HG03025 (cell line): ENCODE data around the gene SLC18A3.

Experiments
- ATAC-seq: cut with Tn5 transposase; IDR thresholded peaks from one replicate; pipeline ENCODE4 v1.9.1; 2021; ENCODE audit warnings: mild to moderate bottlenecking, moderate library complexity; ENCODE audit not compliant: unreplicated experiment, low FRiP score

Gene SLC18A3

DNA sequence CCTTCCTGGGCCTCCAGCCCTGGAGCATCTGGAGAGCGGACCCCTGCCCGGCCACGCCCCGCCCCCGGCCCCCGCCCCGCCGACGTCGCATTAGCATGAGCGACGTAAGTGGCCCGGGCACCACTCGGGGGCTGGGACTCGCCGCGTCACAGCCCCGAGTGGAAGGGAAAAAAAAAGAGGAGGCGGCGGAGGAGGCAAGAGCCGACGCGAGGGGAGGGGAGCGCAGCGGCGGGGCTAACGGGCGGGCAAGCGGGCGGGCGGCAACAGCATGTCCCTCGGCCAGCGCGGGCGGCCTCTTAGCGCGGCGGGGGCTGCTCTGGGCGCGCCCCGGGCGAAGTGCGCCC is at the start of gene SLC18A3:
Gene SLC18A3, plus strand, starts transcription at position 197 of the 344 bp plus-strand sequence. CDS start 431 bp downstream, outside the sequence.
- no peak for ATAC-seq

DNA sequence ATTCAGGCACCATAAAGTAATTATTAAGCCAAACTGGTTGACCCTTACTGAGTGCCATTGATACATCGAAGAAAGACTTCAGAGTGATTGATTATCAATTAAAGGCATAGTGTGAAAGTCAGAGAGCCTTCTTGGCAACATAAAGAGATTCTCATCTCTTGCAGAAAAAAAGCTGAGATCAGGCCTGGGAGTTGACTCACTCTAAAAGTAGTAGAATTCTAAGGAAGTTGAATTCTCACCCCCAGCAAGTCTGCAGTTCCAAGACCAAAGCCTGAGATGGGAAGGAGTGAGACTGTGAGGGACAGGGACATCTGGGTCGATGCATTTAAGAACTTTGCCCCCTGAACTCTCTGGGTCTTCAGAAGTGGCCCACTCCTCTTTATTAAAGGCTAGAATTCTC is 49.6 kb upstream of the SLC18A3 start:
- no peak for ATAC-seq

DNA sequence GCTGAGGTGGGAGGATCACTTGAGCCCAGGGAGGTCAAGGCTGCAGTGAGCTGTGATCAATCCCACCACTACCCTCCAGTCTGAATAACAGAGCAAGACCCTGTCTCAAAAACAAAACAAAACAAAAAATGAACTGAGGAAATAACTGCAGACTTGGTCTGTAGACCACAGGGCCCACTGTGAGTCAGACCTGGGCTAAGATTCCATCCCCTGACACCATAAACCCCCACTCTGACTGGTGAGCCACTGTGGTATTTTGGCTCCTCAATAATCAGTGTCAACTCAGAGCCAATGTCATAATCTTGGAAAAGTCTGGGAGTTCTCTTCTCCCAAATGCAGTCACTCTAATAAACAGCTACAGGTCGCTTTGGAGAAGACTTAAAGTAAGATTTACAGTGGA is 47.2 kb upstream of the SLC18A3 start:
- no peak for ATAC-seq

DNA sequence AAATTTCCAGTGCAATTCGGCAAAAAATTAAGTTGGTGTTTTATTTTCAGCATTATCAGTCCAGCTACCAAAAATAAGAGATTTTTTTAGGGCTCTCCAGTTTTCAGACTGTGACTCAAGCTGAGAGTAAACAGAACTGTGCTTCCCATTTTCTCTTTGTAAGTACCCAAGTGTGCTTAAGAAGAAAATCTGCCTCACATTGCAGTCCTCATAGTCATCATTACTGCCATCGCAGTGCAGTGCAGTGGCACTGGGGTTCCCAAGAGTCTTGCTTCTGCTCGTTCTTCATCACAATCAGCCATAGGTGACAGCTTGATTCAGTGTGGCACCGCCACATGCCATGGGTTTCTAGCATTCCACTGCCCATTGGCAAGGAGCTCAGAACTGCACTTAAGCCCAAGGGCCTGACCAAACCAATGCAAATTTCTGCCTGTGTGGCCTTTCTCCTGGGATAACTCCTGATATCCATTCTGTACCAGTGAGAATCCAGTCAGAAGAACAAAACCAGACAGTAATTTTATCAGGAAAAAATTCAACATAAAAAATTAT is 45.6 kb upstream of the SLC18A3 start:
- no peak for ATAC-seq

DNA sequence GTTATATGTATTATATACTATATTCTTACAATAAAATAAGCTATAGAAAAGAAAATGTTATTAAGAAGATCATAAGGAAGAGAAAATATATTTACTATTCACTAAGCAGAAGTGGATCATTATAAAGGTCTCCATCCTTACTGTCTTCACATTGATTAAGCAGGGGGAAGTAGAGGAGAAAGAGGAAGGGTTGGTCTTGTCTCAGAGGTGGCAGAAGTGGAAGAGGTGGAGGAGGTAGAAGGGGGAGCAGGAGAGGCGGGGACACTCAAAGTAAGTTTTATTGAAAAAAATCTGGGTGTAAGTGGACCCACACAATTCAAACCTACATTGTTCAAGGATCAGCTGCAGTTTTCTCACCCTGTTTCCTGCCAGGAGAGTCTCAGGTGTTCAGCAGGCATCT is 42.3 kb upstream of the SLC18A3 start:
- peak; percentile 37 for ATAC-seq

DNA sequence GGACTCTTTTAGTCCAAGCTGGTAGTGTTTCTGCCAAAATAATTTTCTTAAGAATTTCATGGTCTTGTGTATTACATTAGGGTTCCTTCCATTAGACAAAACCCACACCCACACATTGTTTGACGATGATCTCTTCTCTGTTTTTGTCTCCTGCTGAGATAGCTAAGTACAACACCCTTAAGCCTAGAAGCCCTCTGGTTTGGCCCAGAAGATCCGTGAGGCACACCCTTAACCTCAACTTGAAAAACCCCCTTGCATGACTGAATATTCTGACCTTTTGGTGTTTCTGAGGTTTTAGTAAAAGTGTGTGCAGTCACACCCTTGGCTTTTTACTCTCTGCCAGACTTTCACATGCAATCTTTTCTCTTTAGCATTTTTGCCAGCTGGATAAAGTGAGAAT is 41.9 kb upstream of the SLC18A3 start:
- peak; percentile 70 for ATAC-seq

DNA sequence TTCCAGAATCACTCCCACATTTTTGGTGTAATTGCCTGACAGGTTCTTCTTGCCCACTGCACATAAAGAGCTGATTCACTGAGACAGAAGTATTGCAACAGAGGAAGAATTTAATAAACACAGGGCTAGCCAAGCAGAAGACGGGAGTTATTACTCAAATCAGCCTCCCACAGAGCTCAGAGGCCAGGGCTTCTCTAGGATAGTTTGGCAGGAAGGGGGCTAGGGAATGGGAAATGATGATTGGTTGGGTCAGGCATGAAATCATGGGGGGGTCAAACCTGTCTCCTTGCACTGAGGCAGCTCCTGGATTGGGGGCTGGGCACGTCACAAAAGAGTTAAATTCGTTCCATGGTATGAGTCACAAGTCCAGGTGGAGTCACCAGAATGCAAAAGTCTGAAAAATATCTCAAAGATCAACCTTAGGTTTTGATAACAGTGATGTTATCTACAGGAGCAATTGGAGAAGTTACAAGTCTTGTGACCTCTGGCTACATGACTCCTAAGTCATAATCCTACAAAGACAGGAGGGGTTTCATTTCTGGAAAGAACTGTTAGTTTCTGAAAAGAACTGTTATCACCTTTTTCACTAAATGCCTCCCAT is 41.0 kb upstream of the SLC18A3 start:
- no peak for ATAC-seq

DNA sequence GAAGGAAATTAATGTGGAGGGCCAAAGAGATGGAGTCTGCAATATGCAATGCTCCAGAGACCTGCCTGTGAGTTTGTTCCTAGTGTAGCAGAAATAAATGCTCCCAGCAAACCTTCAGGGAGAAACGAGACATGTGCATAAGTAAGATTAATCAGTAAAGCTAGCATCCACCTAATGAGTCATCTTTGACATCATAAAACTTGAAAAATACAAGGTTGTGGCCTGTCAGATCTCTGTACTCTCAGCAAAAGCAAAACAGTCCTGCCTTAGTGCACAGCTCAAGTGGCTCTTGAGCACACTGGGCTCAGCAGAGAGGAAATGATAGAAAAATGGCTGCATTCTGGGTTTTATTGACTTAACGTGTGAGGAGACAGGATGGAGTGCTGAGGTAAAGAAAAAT is 38.7 kb upstream of the SLC18A3 start:
- ATAC-seq = no peak

DNA sequence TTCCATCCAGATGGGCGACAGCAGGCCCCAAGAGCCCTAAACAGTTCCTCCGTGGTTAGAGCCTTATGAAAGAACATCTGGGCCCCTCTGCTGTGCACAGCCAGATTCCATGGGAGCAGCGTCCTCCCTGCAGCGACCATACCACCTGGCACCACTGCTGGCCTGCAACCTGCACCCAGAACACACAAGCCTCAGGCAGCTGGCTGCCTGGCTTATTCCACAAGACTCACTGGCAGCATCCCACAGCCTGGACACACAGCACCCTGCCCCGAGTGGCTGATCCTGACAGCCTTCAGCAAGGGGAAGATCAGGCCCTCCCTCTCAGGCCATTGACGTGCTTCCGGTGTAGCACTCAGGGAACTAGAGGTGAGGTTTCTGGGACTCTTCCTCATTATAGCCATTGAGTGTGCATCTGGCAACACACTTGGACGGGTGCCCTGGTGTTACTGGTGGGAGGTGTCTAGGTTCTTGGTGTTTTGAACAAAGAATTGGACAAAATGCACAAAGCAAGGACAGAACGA is 37.5 kb upstream of the SLC18A3 start:
- no peak for ATAC-seq

DNA sequence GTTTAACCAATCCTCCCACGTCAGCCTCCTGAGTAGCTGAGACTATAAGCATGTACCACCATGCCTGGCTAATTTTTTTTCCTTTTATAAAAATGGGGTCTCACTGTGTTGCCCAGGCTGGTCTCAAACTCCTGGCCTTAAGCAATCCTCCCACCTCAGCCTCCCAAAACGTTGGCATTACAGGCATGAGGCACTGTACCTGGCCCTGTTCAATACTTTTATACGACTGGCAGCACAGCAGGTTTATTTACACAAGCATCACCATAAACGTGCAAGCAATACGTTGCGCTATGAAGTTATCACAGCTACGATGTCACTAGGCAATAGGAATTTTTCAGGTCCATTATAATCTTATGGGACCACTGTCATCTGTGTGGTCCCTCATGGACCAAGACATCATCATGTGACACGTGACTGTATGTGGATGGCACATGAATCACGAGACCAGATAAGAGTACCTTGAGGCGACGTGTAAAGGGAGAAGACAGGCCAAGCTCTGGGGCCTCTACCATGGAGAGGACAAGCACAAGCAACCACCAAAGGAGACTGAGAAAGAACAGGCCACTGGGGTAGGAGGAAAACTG is 34.5 kb upstream of the SLC18A3 start:
- ATAC-seq = no peak

DNA sequence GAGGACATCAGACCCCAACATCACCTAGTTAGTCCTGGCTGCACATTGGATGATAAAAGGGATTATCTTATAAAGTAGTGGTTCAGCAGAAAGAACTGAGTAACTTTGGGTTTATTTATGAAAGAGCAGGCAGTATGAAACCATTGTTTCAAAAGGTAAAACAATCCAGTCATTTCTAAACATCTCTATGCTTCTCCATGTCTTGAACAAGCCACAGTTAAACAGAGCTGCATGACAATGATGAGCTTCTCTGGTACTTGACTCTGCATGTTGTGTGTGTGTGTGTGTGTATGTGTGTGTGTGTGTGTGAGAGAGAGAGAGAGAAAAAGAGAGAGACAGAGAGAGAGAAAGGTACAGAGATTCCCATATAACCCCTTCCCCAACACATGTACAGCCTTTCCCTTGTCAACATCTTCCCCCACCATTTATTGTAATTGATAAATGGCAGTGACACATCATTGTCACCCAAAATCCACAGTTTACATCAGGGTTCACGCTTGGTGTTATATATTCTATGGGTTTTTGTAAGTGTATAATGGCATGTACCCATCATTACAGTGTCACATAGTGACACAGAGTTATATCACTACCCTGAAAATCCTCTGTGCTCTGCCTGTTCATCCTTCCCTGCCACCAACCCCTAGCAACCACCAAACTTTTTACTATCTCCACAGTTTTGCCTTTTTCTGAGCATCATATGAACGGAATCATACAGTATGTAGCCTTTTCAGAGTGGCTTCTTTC is 32.8 kb upstream of the SLC18A3 start:
- no peak for ATAC-seq

DNA sequence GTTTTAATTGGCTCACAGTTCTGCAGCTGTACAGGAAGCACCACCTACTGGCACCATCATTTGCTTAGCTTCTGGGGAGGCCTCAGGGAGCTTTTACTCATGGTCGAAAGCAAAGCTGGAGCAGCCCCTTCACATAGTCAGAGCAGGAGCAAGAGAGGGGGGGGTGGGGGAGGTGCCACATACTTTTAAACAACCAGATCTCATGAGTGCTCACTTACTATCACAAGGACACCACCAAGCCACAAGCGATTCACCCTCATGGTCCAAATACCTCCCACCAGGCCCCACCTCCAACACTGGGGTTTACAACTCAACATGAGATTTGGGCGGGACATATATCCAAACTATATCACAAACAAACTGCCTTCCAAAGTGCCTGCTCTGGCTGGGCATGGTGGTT is 31.7 kb upstream of the SLC18A3 start:
- ATAC-seq = no peak

DNA sequence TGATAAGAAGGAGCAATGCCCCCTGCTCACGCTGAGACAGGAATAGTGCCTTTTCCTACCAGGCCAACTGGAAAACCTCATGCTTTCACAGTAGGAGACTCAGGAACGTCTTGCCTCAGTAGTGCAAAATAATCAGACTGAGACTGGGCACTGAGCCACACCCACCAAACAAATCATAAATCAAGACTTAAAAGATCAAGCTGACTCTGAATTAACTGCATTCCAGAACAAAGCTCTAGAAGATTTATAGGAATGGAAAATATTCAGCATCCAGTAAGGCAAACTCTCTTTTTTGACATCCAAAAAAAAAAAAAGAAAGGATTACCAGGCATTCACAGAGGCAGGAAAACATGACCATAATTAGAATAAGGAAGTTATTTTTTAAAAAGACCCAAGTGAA is 30.5 kb upstream of the SLC18A3 start:
- no peak for ATAC-seq

DNA sequence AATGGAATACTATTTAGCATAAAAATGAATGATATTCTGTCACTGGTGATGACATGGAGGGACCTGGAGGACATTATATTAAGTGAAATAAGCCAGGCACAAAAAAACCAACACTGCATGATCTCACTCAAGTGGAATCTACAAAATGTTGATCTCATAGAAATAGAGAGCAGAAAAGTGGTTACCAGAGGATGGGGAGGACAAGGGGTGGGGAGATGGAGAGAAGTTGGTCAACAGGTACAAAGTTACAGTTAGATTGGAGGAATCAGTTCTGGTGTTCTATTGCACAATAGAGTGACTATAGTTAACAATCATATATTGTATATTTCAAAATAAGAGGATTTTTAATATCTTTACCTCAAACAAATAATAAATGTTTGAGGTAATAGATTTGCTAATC is 24.7 kb upstream of the SLC18A3 start:
- no peak for ATAC-seq

DNA sequence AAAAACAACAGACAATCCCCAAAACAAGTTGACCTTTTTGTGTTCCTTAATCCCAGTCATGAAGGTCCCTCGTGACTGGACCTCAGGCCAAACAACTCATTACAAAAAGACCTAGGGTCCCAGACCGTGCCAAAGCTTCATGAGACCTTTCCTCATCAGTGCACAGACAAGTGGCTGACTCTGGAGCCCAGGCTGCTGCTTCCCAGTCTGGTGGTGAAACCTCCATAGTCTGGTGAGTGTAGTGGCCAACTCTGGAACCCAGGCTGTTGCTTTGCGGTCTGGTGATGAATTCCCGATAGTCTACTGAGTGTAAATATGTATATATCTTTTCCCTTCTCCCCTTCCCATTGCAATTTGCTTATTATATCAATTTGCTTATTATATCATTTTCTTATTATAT is 22.1 kb upstream of the SLC18A3 start:
- ATAC-seq = no peak

DNA sequence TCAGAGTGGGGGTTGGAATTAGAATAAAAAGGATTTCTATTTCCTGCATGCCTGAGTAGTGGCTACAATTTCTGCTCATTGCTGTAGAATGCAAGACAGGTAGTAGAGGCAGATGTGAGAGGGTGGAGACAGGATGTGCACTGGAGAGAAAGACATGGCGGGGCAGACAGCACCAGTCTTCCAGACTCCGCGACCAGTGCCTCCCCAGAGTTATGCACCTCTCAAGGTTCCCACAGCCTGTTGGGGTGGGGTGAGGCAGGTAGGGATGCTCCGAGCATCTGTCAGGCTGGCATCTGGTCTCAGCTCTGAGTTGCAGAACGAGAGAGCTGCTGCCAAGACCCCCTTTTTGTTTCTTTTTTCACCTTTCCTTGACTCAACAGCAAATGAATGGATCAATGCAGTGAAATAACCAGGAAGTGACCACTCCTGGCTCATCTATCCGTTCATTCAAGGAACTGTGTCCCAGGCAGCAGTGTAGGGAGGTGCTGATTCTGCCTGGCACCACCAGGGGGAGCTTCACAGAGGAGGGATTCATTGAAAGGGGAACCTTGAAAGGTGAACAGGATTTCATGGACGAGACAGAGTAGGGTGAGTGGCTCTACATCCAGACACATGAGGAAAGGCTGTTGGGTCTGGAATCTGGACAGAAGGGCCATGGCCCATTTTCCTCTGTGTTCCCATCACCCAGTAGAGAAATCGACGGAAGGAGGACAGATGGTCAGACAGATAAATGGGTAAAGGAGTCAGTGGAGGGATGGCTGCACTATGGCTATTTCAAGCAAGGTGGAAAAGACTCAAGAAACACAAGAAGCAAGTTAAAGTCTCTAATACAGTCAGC is 17.2 kb upstream of the SLC18A3 start:
- peak; percentile 78 for ATAC-seq

DNA sequence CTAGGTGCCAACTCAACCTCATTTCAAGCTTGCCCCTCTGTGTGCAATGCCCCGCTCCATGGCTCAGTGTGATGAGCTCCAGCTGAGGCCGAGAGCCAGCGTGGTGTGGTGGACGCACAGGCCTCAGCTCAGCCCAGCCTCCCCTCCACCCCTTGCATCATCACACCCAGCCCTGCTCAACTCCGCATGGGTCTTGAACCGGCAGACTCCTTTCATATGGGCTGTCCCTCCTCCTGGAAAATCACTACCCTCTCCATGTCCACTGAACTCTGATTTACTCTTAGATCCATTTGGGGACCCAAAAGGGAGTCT is 16.6 kb upstream of the SLC18A3 start:
- ATAC-seq = no peak

DNA sequence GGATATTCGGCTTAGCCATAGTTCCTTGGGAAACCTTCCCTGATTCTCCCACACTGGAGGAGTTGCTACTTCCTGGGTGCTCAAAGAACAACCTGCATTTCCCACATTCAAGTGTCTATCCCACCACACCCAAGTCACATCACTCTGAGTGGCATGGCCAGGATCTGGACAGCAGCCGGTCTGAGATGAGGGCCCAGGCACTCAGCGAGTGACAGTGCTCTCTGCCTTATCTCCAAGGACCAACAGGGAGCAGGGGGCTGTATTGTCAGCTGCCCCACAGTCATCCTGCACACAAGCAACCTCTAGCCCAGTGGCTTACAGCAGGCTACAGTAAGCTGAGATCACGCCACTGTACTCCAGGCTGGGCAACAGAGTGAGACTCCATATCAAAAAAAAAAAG is 16.1 kb upstream of the SLC18A3 start:
- ATAC-seq = no peak

DNA sequence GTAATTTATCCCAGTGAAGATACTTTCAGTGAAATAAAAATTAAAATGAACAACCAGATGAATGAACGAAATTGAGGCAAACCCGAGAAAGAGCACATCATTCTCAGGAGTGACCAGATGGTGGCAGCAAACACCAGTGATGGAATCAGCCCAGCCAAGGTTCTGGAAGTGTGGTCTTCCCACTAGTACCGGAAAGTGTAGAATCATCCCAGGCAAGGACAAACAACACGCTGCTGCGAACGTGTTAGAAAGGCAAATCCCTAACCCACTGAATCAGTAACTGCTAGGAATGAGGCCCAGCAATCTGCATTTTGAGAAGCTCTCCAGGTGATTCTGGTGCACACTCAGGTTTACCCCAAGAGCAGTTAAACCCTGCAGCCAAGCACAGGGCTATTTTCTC is 15.5 kb upstream of the SLC18A3 start:
- no peak for ATAC-seq

DNA sequence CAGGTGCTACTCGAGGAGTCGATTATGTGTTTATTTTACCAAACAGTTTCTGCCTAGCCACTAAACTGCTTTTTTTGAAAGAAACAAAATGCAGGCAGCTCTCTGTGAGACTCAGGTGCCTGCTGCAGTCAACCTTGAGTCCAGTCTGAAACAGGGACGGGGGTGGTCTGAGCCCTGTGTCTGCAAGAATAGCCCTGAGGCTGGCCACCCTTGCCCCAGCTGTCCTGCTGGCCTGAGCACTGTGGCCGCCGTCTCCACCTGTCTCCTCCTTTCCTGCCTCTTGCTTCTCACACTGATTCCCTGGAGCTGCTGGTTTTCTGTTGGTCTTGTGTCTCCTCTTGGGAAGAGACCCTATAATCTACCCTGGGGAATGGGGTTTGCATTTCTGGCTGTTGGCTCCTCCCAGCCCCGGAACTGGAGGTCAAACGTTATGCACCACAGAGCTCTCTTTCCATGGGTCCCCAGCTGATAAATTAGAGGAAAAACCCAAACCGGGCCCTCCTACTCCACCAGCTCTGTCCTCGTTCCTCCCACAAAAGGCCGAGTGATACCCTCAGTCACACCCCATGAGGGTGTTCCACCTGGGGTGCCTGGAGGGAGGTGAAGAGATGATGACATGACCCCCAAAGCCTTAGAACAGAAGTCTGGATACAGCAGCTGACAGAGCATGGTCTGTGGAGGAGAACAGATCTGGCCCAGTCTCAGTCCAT is 15.0 kb upstream of the SLC18A3 start:
- no peak for ATAC-seq
